GM18517 (cell line): Measurements from ENCODE around the gene ATE1.
"Not testable (repeated sequence)": the region's sequence is repeated elsewhere in the genome, so short reads cannot be mapped to it uniquely, and the experiment has no call there.

Experiments
- ATAC-seq: cut with Tn5 transposase; IDR thresholded peaks from one replicate; pipeline ENCODE4 v1.9.1; 2021; ENCODE audit warnings: mild to moderate bottlenecking, moderate library complexity; ENCODE audit not compliant: unreplicated experiment

Gene ATE1

DNA sequence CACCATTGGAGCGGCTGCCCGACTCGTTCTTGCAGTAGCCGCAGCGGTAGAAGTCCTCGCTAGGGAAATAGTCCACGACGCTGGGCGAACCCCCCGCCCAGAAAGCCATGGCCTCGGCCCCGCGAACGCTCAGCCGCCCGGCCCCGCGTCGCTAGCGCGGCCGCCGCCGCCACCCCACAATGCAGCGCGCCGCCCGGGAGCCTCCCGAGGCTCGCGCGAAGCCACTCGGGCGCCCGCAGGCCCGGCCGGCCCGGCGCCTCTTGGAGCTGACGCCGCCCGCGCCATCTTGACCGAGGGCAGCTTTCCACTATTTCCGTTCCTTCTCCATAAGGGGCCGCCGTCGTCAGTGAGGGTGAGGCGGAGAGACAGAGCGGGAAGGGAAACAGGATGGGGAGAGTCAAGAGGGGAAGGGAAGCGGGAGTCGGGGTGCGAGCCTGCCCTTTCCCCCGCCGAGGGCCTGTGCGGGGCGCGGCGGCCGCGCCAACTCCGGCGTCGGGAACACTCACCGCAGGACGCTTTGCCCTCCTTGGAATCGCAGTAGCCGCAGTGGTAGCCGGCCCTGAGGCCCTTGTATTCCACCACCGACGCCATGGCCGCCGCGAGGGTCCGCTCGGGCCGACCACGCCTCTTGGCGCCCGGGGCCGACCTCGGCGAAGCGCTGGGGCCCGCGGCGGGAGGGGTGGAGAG lies at the start of gene ATE1:
ATE1 (minus strand) TSS at position 191 of the 687 bp plus-strand sequence; CDS start at position 109, 82 bp downstream.
- peak; percentile 72 for ATAC-seq

DNA sequence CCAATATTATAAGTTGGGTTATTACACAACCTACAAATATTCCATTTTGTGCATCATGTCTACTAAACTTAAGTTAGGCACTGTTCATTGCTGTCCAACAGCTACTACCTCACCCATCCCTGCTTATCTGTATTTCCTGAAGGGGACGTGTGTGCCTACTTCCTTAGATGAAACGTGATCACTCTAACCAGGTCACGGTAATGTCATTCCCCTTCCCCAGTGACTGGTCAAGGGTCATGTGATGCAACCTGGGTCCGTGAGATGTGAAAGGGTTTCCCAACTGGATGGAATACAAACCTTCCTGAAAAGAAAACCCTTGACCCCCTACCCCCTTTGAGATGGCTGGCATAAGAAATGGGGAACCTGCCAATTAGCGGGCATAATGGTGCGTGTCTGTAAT lies 48.8 kb upstream of the ATE1 start:
- no peak for ATAC-seq

DNA sequence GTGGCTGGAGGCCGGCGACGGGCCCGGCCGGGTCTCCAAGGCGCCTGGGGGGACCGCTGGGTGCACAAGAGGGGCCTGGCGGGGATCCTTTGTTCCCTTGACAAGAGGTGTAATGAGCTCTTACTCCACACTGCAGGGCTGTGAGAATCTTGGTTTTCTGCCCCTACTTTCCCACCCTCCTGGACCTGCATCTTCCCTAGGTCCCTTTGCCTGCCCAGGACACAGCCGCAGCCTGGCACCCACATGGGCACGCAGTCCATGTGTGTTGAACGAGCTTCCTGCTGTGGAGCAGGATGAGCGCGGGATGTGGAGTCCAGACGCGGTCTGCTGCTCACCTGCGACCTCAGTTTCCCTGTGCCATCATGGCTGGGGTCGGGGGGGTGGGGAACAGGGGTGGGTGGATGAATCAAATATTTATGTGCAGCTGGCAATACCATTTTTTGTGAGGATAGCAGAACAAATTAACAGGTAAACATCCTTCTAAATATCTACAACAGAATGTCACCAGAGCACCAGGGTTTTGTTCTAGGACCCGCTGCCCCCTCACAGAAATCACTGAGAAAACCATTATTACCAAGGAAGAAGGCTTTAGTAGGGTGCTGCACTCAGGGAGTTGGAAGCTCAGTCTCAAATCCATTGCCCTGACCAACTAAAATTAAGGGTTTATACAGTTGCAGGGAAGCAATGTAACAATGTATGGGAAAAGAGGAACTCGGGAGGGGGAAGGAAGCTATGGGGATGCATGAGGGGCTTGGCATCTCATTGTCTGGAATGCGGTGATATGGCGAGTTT lies 47.7 kb upstream of the ATE1 start:
- ATAC-seq: no peak

GRCh38 chr10:121974535-121975294 lies 46.9 kb upstream of the ATE1 start, which contains the start of gene NSMCE4A:
NSMCE4A (minus strand) TSS chr10:121975217; CDS start chr10:121975165, 52 bp downstream.
- peak; percentile 78 for ATAC-seq

DNA sequence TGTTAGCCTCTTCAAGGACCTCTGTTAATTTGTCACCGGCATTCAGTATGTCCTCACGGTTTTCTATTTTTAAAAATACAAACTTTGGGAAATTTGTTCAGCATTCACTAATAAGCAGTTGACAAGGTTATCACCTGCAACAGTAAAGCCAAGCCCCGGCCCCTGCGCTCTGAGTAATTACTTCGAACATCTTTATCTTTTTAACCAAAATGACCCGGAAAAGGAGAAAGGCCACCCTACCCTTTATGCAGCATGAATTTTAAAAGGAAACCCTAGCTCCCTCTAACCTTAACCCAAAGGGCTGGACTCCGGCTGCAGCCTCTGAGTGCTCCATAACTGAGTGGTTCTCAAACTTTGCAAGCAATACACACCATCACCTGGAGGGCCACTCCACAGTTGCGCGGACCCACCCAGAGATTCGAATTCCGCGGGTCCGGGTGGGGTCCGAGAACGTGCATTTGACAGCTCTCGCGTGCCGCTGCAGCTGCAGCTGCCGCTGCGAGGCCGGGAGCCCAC lies 46.2 kb upstream of the ATE1 start:
- peak; percentile 30 for ATAC-seq

GRCh38 chr10:121969086-121969485 lies 41.3 kb upstream of the ATE1 start:
- not testable (repeated sequence) for ATAC-seq

- no peak for ATAC-seq
These were observed 38.2 kb upstream of the ATE1 start for GRCh38 chr10:121965996-121966395.

GRCh38 chr10:121961456-121961855 lies 33.6 kb upstream of the ATE1 start:
- ATAC-seq: no peak

GRCh38 chr10:121959671-121960070 lies 31.8 kb upstream of the ATE1 start:
- ATAC-seq: no peak

DNA sequence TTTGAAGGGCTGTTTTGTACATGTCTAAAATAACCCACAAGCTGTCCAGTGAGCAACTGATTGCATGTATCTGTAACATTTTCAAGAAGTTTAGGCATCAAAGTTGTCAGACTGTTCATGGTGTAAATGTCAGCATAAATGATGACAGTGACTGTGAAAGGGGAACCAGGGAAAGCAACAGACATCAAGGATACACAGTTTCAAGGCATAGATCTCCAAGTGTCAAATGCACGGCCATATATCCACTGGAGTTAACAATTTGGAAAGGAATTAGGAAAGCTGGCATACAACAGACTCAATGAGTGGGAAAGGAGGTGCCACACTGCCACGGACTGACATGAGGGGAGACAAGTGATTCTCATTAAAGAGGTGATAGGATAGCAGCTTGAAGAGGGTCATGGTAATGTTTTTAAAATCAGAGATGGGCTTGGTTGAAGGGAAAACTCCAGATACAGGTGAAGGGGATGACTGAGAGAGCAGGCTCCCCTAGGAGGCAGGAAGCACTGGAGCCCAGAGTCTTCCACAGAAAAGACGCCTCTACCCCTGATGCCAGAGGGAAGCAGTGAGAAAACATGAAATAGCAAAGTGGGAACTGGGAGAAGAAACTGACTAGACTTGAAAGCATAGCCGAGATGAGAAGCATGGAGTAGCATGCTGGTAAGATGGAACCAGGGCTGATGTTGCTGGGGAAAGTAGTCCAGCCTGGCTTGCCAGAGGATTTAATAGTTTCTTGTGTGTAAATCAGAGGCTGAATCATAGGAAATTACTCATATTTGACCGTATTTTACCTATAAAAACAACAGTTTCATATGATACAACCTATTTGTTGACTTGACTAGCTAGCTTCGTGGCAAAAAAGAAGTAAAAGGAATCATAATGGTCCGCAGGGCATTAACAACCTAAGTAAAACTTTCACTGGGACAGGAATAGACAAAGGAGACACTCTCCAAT lies 28.6 kb upstream of the ATE1 start:
- no peak for ATAC-seq

DNA sequence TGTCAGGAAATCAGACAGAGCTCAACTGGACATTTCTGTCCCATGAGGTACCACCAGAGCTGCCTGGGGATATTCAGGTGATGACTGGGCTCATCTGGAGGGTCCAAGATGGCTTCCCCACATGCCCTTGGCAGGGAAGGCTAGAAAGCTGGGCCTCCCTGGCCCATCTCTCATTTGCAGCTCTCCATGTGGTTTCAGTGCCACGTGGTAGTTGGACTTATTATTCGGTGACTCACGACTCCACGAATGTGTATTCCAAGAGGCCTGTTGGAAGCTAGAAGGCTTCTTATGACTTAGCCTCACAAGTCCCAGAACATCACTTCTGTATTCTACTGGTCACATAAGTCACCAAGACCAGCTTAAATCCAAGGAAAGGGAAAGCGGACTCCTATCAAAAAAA lies 24.4 kb upstream of the ATE1 start:
- no peak for ATAC-seq

GRCh38 chr10:121949451-121949850 lies 21.6 kb upstream of the ATE1 start:
- no peak for ATAC-seq

GRCh38 chr10:121949049-121949448 lies 21.2 kb upstream of the ATE1 start:
- ATAC-seq: no peak

GRCh38 chr10:121947343-121948330 lies 19.8 kb upstream of the ATE1 start:
- no peak for ATAC-seq

GRCh38 chr10:121942749-121943416 lies 15.1 kb upstream of the ATE1 start:
- ATAC-seq: no peak

- ATAC-seq: no peak
These were observed 13.7 kb upstream of the ATE1 start for GRCh38 chr10:121941532-121941931.

- ATAC-seq: no peak
These were observed 8.5 kb upstream of the ATE1 start for GRCh38 chr10:121936295-121936694.

DNA sequence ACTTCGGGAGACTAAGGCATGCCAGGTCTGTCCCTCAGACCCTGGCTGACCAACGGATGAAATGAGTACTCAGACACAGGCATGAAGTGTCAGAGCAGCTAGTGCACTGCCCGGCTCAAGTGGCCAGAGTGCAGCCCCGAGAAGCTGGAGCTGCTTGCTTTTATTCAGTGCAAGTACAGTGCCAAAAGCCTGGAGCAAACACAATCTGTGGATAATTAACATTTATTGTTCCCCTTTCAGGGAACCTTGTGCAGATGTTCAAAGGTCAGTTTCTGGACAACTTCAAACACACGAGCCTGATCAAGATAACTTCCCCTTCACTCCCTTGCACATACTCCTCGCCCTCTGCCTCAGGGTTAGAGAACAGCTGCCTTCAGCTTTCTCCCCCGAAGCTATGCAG lies 7.9 kb upstream of the ATE1 start:
- no peak for ATAC-seq
